Naive thymus-derived CD8-positive, alpha-beta T cell (primary cell): ENCODE data around the gene PNPLA7. TPM values are rescaled to one million over a fixed set of nuclear protein-coding genes. Genes with fewer than 3 reads are reported as not detected.
"Not testable (repeated sequence)": the region's sequence is repeated elsewhere in the genome, so short reads cannot be mapped to it uniquely, and the experiment has no call there.

Experiments used
- ATAC-seq, 2 donors: fragments of 150-1000 bp; cut with Tn5 transposase in 1 of 2; sonication (Bioruptor Pico), chemical (Tn5 transposase) in 1 of 2; 1 replicate in 1 of 2; 2 replicates in 1 of 2; pipeline ENCODE4 v1.10.0; 2021; ENCODE audit warnings: mild to moderate bottlenecking in 2 of 2, moderate library complexity in 2 of 2
- POLR2A ChIA-PET: fragments of 350-600 bp; sonication (Branson Sonifier 250); formaldehyde crosslinking; loops from one replicate; lab custom pipeline; 2021; ENCODE audit warnings: antibody characterized with exemption; lab: Charles Lee
- DNase-seq, 10 donors: peaks; one replicate each; pipeline versions ENCODE4 v3.0.0 to v3.0.0-alpha.2; 2020 to 2022
- H3K27ac Mint-ChIP-seq, 10 donors: one replicate each; pipeline ENCODE4 v1.8.0; 2020 to 2022; ENCODE audit warnings: mild to moderate bottlenecking in 10 of 10, mixed read lengths in 10 of 10, moderate library complexity in 4 of 10, inconsistent platforms in 1 of 10
- H3K27me3 Mint-ChIP-seq, 5 donors: one replicate each; pipeline ENCODE4 v1.8.0; 2021 to 2022; ENCODE audit warnings: mixed read lengths in 5 of 5
- H3K36me3 Mint-ChIP-seq, 3 donors: one replicate each; pipeline ENCODE4 v1.8.0; 2020 to 2022; ENCODE audit warnings: mixed read lengths in 3 of 3, mild to moderate bottlenecking in 2 of 3, inconsistent platforms in 1 of 3
- H3K4me1 Mint-ChIP-seq, 4 donors: one replicate each; pipeline ENCODE4 v1.8.0; 2021 to 2022; ENCODE audit warnings: mixed read lengths in 4 of 4
- H3K4me3 Mint-ChIP-seq, 10 donors: one replicate each; pipeline ENCODE4 v1.8.0; 2020 to 2022; ENCODE audit warnings: mild to moderate bottlenecking in 10 of 10, mixed read lengths in 10 of 10, moderate library complexity in 6 of 10, inconsistent platforms in 1 of 10
- H3K9me3 Mint-ChIP-seq, 9 donors: one replicate each; pipeline ENCODE4 v1.8.0; 2020 to 2022; ENCODE audit warnings: mixed read lengths in 9 of 9, mild to moderate bottlenecking in 3 of 9, inconsistent platforms in 1 of 9, moderate library complexity in 1 of 9
- polyA plus RNA-seq, 3 donors: library from polyadenylated mRNA; unstranded; fragments of 300-500 nt; fragmentation: Illumina TruSeq; gene quantifications; one replicate each; pipeline ENCODE4 v1.2.3, GENCODE V29; 2021
- total RNA-seq, 8 experiments: library from RNA in 2 of 8; stranded (reverse) in 2 of 8; gene quantifications; one replicate each; pipeline ENCODE4 v1.2.3 and lab custom pipeline; 2021 to 2026

Gene PNPLA7
- total and polyA plus RNA-seq, 5 experiments from 2014 or later, result 1.2 to 15.7 (median 2.3) TPM

- Mint-ChIP-seq H3K27ac (peak within 1 kb of the TSS in 9 of 10 donors; percentile 78 to 92 (median 86)), H3K4me3 (peak within 1 kb of the TSS; percentile 77 to 96 (median 88)), H3K36me3 (peaks cover 0 to 21% (median 2%) of the 10 kb centered on the region in 3 donors), H3K9me3 (no peaks in the 10 kb centered on the region), H3K27me3 (no peaks in the 10 kb centered on the region), H3K4me1 (peaks cover 7 to 32% (median 21%) of the 10 kb centered on the region in 4 donors)
- POLR2A ChIA-PET, result interaction anchor here (0.6 to 3.7 kb wide), 17 partner anchors 14 to 465 kb away, joined by 3 to 25 read pairs (median 4); partner anchors contain the start of genes DPH7, EHMT1, EXD3 and MAN1B1
- peak; percentile 75 to 95 (median 82) for DNase-seq
- peak; percentile 84 to 85 for ATAC-seq
Observed at GRCh38 chr9:137551264-137552021, 1.2 kb upstream of the PNPLA7 start, which contains the start of gene MRPL41. TSS of gene MRPL41 (plus strand) at chr9:137551879. CDS start at chr9:137552082, 203 bp downstream.

GRCh38 chr9:137550958-137551263 lies 709 bp upstream of the PNPLA7 start:
- H3K27me3 Mint-ChIP-seq, H3K9me3 Mint-ChIP-seq, DNase-seq: not testable (repeated sequence)
- H3K27ac Mint-ChIP-seq, result peak overlapping the region in 1 of 10 donors; percentile 89
- ATAC-seq, result peak; percentile 6
- peaks cover 7 to 32% (median 21%) of the 10 kb centered on the region in 4 donors for H3K4me1 Mint-ChIP-seq
- peak overlapping the region in 9 of 10 donors; percentile 7 to 96 (median 67) for H3K4me3 Mint-ChIP-seq
- POLR2A ChIA-PET, result interaction anchor here (0.6 to 3.7 kb wide), 10 partner anchors 13 to 311 kb away, joined by 3 to 25 read pairs (median 4); partner anchors contain the start of genes DPH7, NELFB and NSMF
- peaks cover 0 to 16% (median 2%) of the 10 kb centered on the region in 3 donors for H3K36me3 Mint-ChIP-seq

- no peaks in the 10 kb centered on the region for H3K27me3 Mint-ChIP-seq
- peaks cover 3 to 32% (median 21%) of the 10 kb centered on the region in 4 donors for H3K4me1 Mint-ChIP-seq
- H3K4me3 Mint-ChIP-seq, result peak overlapping the region in 4 of 10 donors; percentile 28 to 56 (median 44)
- ATAC-seq (no peak), DNase-seq (peak in 1 of 10 donors; percentile 48)
- no peaks in the 10 kb centered on the region for H3K36me3 Mint-ChIP-seq
- peak overlapping the region in 5 of 10 donors; percentile 5 to 61 (median 40) for H3K27ac Mint-ChIP-seq
- POLR2A ChIA-PET, result no interaction called here
- H3K9me3 Mint-ChIP-seq, result no peaks in the 10 kb centered on the region
Observed at GRCh38 chr9:137547687-137548543, 2.3 kb downstream of the PNPLA7 start.

GRCh38 chr9:137545123-137545522 lies 5.1 kb downstream of the PNPLA7 start:
- peaks cover 0 to 24% (median 12%) of the 10 kb centered on the region in 4 donors for H3K4me1 Mint-ChIP-seq
- ATAC-seq, result no peak
- no peak overlapping the region for H3K4me3 Mint-ChIP-seq
- H3K27ac Mint-ChIP-seq, result no peak overlapping the region
- no peaks in the 10 kb centered on the region for H3K27me3 Mint-ChIP-seq
- POLR2A ChIA-PET, result no interaction called here
- no peaks in the 10 kb centered on the region for H3K36me3 Mint-ChIP-seq
- peak in 1 of 10 donors; percentile 57 for DNase-seq
- H3K9me3 Mint-ChIP-seq, result no peaks in the 10 kb centered on the region

GRCh38 chr9:137544176-137544760 lies 5.9 kb downstream of the PNPLA7 start:
- no peak for ATAC-seq

GRCh38 chr9:137543237-137543963 lies 6.8 kb downstream of the PNPLA7 start:
- POLR2A ChIA-PET, result no interaction called here
- DNase-seq, result peak in 1 of 10 donors; percentile 35
- H3K27ac Mint-ChIP-seq, result no peak overlapping the region

More at GRCh38 chr9:137544176-137544760, 5.9 kb downstream of the PNPLA7 start:
- POLR2A ChIA-PET, result interaction anchor here (0.7 kb wide), 1 partner anchor 721 kb away, joined by 3 read pairs; no protein-coding TSS in a partner anchor
- no peaks in the 10 kb centered on the region for H3K9me3 Mint-ChIP-seq
- no peak overlapping the region for H3K4me3 Mint-ChIP-seq
- H3K27ac Mint-ChIP-seq, result no peak overlapping the region
- H3K4me1 Mint-ChIP-seq, result peaks cover 0 to 16% (median 5%) of the 10 kb centered on the region in 4 donors
- no peak for DNase-seq
- no peaks in the 10 kb centered on the region for H3K27me3 Mint-ChIP-seq
- no peaks in the 10 kb centered on the region for H3K36me3 Mint-ChIP-seq

GRCh38 chr9:137542486-137542885 lies 7.7 kb downstream of the PNPLA7 start:
- peak overlapping the region in 1 of 10 donors; percentile 50 for H3K27ac Mint-ChIP-seq
- H3K4me1 Mint-ChIP-seq, result peaks cover 2 to 9% (median 3%) of the 10 kb centered on the region in 4 donors
- H3K36me3 Mint-ChIP-seq, result no peaks in the 10 kb centered on the region
- H3K27me3 Mint-ChIP-seq, result no peaks in the 10 kb centered on the region
- no peaks in the 10 kb centered on the region for H3K9me3 Mint-ChIP-seq
- ATAC-seq (no peak), DNase-seq (peak in 1 of 10 donors; percentile 60)
- POLR2A ChIA-PET, result no interaction called here
- no peak overlapping the region for H3K4me3 Mint-ChIP-seq

More at GRCh38 chr9:137543237-137543963, 6.8 kb downstream of the PNPLA7 start:
- Mint-ChIP-seq H3K4me3 (no peak overlapping the region), H3K9me3 (no peaks in the 10 kb centered on the region), H3K27me3 (no peaks in the 10 kb centered on the region), H3K4me1 (peaks cover 0 to 9% (median 0%) of the 10 kb centered on the region in 4 donors), H3K36me3 (no peaks in the 10 kb centered on the region)
- no peak for ATAC-seq

GRCh38 chr9:137540536-137540935 lies 9.7 kb downstream of the PNPLA7 start:
- Mint-ChIP-seq H3K4me1 (peaks cover 8 to 20% (median 17%) of the 10 kb centered on the region in 4 donors), H3K4me3 (no peak overlapping the region), H3K27ac (no peak overlapping the region), H3K36me3 (peaks cover 0 to 3% (median 0%) of the 10 kb centered on the region in 3 donors), H3K27me3 (no peaks in the 10 kb centered on the region), H3K9me3 (peaks cover 0 to 8% (median 4%) of the 10 kb centered on the region in 9 donors)
- no peak for DNase-seq
- POLR2A ChIA-PET, result no interaction called here
- ATAC-seq, result no peak

GRCh38 chr9:137538058-137538457 lies 12.1 kb downstream of the PNPLA7 start:
- Mint-ChIP-seq H3K27ac (peak overlapping the region in 3 of 10 donors; percentile 53 to 81 (median 80)), H3K27me3 (no peaks in the 10 kb centered on the region), H3K36me3 (peaks cover 0 to 3% (median 0%) of the 10 kb centered on the region in 3 donors), H3K4me1 (peaks cover 16 to 32% (median 27%) of the 10 kb centered on the region in 4 donors), H3K4me3 (no peak overlapping the region), H3K9me3 (peaks cover 0 to 8% (median 4%) of the 10 kb centered on the region in 9 donors)
- DNase-seq (peak in 1 of 10 donors; percentile 27), ATAC-seq (no peak)
- POLR2A ChIA-PET, result interaction anchor here (2.3 kb wide), 1 partner anchor 13 kb away, joined by 25 read pairs; the partner anchor contains the start of genes MRPL41 and PNPLA7

- POLR2A ChIA-PET, result interaction anchor here (1.1 to 2.3 kb wide), 2 partner anchors 14 to 16 kb away, joined by 3 to 25 read pairs; partner anchors contain the start of genes MRPL41 and PNPLA7
- ATAC-seq, result peak; percentile 25 to 74
- not testable (repeated sequence) for H3K27me3 Mint-ChIP-seq, H3K36me3 Mint-ChIP-seq, H3K9me3 Mint-ChIP-seq
- DNase-seq, result peak in 5 of 10 donors; percentile 24 to 61 (median 34)
- H3K4me3 Mint-ChIP-seq, result peak overlapping the region in 6 of 10 donors; percentile 6 to 45 (median 29)
- H3K27ac Mint-ChIP-seq, result peak overlapping the region in 9 of 10 donors; percentile 7 to 88 (median 66)
- H3K4me1 Mint-ChIP-seq, result peaks cover 16 to 32% (median 27%) of the 10 kb centered on the region in 4 donors
Observed at GRCh38 chr9:137536594-137537131, 13.5 kb downstream of the PNPLA7 start.

- Mint-ChIP-seq H3K27me3 (no peaks in the 10 kb centered on the region), H3K4me1 (peaks cover 16 to 33% (median 29%) of the 10 kb centered on the region in 4 donors), H3K9me3 (peaks cover 0 to 8% (median 4%) of the 10 kb centered on the region in 9 donors), H3K27ac (peak overlapping the region in 8 of 10 donors; percentile 17 to 91 (median 72)), H3K4me3 (peak overlapping the region in 4 of 10 donors; percentile 16 to 27 (median 22)), H3K36me3 (peaks cover 0 to 3% (median 0%) of the 10 kb centered on the region in 3 donors)
- POLR2A ChIA-PET, result interaction anchor here (0.5 to 1.3 kb wide), 3 partner anchors 16 to 112 kb away, joined by 3 to 4 read pairs (median 4); partner anchors contain the start of genes EXD3 and NOXA1
- DNase-seq (no peak), ATAC-seq (no peak)
Observed at GRCh38 chr9:137535120-137535428, 15.1 kb downstream of the PNPLA7 start.
